AG09319 (cell line): ENCODE results near the gene SLC46A3.

Experiments
- DNase-seq: peaks from one replicate; pipeline ENCODE4 v3.0.0-alpha.2; 2010; ENCODE audit warnings: low read depth; ENCODE audit errors: extremely low read depth
- CTCF ChIP-seq: IDR thresholded peaks from 2 replicates; pipeline ENCODE4 v1.5.1; 2011; ENCODE audit warnings: low read depth, mild to moderate bottlenecking, inconsistent platforms, low read length, moderate library complexity

SLC46A3 gene

DNA sequence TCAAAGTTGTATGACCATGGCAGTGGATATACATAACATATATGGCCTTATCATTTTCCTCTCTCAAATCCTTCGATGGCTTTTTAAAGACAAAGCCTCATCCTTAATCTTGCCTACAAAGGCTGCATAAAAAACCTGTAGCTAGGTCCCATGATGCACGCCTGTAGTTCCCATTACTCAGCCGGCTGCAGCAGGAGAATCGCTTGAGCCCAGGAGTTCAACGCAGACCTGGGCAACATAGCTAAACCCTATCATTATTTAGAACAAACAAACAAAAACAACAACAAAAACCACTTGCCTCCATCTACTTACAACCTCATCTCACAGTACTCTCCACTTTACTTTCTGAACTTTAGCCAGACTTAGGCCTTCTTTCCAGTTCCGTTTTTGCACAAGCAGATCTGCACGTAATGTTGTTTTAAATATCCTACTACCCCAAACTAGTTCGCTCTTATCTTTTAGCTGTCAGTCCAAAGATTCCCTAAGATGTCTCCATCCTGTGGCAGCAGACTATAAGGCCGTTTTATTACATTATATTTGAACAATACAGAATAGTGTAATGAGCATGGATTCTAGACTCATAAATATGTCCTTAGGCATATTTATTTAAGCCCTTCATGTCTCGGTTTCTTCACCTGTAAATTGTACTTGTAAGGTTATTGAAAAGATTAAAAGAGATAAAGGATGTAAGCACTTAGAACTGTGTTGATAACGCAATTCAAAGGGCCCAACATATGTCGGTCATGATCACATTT, 60.8 kb downstream of the SLC46A3 start:
- peak; percentile 18 for TF ChIP-seq CTCF
- DNase-seq, result no peak

DNA sequence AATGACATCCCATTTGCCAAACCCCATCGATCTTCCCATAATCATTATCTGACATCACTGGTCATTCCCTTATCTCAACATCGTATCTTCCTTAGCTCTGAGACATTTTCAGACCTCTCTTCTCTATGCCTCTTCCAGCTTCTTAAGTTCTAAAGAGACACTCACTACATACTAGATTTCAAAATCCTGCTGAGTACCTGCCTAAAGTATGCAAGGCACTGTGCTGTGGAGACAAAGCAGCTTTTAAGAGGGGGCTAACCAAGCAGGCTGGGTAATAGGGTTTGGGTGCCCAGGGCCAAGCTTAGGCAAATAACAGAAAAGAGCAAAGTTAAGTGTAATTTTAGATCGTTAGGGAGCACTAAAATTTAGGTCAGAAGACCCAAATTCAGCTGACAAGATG, 63.2 kb downstream of the SLC46A3 start:
- no peak for TF ChIP-seq CTCF

DNA sequence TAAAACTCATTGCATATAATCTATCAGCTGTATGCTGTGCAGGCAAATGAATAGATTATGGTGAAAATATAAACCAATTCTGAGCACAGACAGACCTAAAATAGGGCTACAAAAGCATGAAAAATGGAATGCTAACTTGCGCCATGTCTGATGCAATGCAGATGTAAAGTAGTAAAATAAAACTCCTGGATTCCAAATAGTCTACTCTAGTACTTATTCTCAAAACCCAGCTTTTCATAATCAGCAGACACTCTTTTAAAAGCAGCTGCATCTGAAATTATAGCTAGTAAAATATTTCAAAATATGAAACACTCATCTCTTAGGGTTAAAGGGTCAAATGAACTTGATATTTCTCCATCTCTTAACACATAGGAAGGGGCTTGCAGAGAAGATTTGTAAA, 64.5 kb downstream of the SLC46A3 start:
- no peak for DNase-seq
- TF ChIP-seq CTCF, result no peak

More for the DNA sequence above, 63.2 kb downstream of the SLC46A3 start:
- DNase-seq, result no peak

DNA sequence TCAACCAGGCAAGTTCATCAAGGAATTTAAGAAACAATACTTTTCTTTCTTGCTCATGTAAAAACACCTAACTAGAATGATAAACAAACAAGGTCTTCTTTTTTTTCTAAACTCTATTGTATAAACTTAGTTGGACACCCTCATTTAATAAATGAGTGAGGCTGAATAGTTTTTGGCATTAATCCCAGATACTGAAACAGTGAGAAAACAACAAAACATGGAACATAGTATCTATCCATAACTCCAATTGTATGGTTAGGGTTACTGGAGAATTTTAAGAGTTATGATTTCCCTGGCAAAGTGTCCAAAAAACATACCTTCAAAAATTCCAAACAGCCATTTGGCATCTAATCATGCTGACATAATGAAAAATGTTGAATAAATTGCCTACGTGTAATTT, 65.7 kb downstream of the SLC46A3 start:
- no peak for TF ChIP-seq CTCF
- DNase-seq, result no peak

DNA sequence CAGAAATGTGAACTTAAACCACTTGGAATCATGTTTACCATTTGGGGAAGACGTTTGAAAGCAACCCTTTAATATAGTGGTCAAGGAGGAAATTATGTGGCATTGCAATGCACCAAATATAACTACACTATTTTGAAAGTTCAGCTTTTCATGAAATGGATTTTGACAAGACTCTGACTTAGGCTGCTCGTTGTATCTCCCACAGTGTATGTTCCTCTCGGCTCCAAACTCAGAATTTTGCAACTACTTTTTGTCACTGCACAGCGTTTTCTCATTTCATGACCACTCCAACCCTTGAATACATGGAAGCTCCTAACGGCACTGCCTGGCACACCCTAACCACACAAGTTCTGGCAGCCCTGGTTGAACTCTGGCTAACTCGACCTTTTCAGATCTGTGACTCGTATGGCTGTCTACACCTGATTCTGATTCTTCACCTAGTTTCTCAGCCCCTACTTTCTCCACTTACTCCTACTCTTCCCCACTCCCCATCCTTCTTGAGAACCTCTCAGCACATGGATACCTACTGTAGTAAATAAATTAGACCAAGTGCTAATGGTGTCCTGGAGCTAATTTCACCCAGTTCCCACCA, 66.9 kb downstream of the SLC46A3 start:
- no peak for DNase-seq
- TF ChIP-seq CTCF, result no peak

GRCh38 chr13:28650284-28650683, 68.5 kb downstream of the SLC46A3 start:
- no peak for TF ChIP-seq CTCF
- no peak for DNase-seq
